ENCODE results near the gene PTPN11.

- TF ChIP-seq CTCF (IDR thresholded peaks at IDR 0.05; ENCODE audit: extremely low read depth in 1 of 2, insufficient read depth in 1 of 2, low read depth in 1 of 2, low read length in 2 of 2) (no peak), POLR2AphosphoS5 (IDR thresholded peaks at IDR 0.05; ENCODE audit: insufficient read depth, low read depth, low read length) (no peak), EZH2 (IDR thresholded peaks at IDR 0.05; ENCODE audit: borderline replicate concordance, low read depth, low read length, severe bottlenecking) (no peak), GATA2 (IDR thresholded peaks at IDR 0.05; ENCODE audit: insufficient read depth, insufficient read length, low read depth, low read length) (no peak), POLR2A (IDR thresholded peaks at IDR 0.05; ENCODE audit: low read depth, low read length) (no peak), JUN (IDR thresholded peaks at IDR 0.05; ENCODE audit: borderline replicate concordance, insufficient read depth, insufficient read length, low read depth) (no peak), FOS (IDR thresholded peaks at IDR 0.05; ENCODE audit: borderline replicate concordance, insufficient read depth, low read length) (no peak)
- TF ChIP-seq, protein P1, sequence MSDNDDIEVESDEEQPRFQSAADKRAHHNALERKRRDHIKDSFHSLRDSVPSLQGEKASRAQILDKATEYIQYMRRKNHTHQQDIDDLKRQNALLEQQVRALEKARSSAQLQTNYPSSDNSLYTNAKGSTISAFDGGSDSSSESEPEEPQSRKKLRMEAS (IDR thresholded peaks at IDR 0.05; ENCODE audit: insufficient read depth, insufficient read length), result no peak
Observed at GRCh38 chr12:112546339-112546738, 127.6 kb downstream of the PTPN11 start.
